Activated T-helper 1 cell treated with anti-CD3 and anti-CD28 coated beads, Interleukin-12 subunit alpha, Interleukin-12 subunit beta, Interleukin-2, Interleukin-4 antibody, amounts not matched to agents 30 ng/mL and 10 ng/mL and 1 ng/mL, durations not matched to agents 14 hours and 24 hours and 36 hours (primary cell): Measurements from ENCODE around the gene SEPTIN3. TPM values are rescaled to one million over a fixed set of nuclear protein-coding genes. Genes with fewer than 3 reads are reported as not detected.

Experiments
- DNase-seq: peaks from one replicate; pipeline ENCODE4 v3.0.0; 2021; ENCODE audit warnings: low spot score
- H3K27ac Mint-ChIP-seq: one replicate; pipeline ENCODE4 v1.8.0; 2021; ENCODE audit warnings: mild to moderate bottlenecking, mixed read lengths
- H3K27me3 Mint-ChIP-seq: one replicate; pipeline ENCODE4 v1.8.0; 2022; ENCODE audit warnings: mild to moderate bottlenecking, moderate library complexity, mixed read lengths; ENCODE audit not compliant: insufficient read depth
- H3K36me3 Mint-ChIP-seq: one replicate; pipeline ENCODE4 v1.8.0; 2021; ENCODE audit warnings: low read depth, mixed read lengths
- H3K4me1 Mint-ChIP-seq: one replicate; pipeline ENCODE4 v1.8.0; 2021; ENCODE audit warnings: low read depth, mixed read lengths
- H3K4me3 Mint-ChIP-seq: one replicate; pipeline ENCODE4 v1.8.0; 2021; ENCODE audit warnings: mild to moderate bottlenecking, moderate library complexity, mixed read lengths
- H3K9me3 Mint-ChIP-seq: one replicate; pipeline ENCODE4 v1.8.0; 2021; ENCODE audit warnings: mixed read lengths
- intact Hi-C: fragments of 100-400 bp; cut with micrococcal nuclease; formaldehyde crosslinking; loops from one replicate; pipeline ENCODE4 v1.15.1; 2024
- total RNA-seq: library from RNA; stranded (reverse); gene quantifications from 2 replicates; pipeline ENCODE4 v1.2.3, GENCODE V29; 2022

SEPTIN3 gene
- total RNA-seq, 1 donor from 2014 or later, result 7.9 TPM

DNA sequence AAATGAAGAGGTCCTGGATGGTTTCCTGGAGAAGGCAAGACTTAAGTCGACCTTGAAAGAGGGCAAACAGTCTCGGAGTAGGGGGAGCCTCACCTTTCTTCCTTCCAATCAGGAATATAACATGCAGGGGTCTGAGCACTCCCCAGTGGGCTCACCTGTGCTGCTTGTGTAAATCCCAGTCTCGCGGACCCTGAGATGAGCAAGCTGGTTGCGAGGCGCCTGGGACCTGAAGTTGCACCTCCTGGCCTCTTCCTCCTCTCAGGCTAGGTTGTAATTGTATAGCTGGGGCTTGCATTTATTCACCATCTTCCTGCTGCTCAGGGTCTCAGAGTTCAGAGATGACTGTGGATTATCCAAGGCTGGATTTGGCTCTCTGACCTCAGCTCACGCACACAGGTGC is 21.9 kb downstream of the SEPTIN3 start:
- H3K4me3 Mint-ChIP-seq, result no peak overlapping the region
- H3K36me3 Mint-ChIP-seq, result peaks cover 2% of the 10 kb centered on the region
- intact Hi-C loops, result no loop called here
- no peaks in the 10 kb centered on the region for H3K9me3 Mint-ChIP-seq
- no peaks in the 10 kb centered on the region for H3K27me3 Mint-ChIP-seq
- DNase-seq, result no peak
- H3K4me1 Mint-ChIP-seq, result no peaks in the 10 kb centered on the region
- no peak overlapping the region for H3K27ac Mint-ChIP-seq

DNA sequence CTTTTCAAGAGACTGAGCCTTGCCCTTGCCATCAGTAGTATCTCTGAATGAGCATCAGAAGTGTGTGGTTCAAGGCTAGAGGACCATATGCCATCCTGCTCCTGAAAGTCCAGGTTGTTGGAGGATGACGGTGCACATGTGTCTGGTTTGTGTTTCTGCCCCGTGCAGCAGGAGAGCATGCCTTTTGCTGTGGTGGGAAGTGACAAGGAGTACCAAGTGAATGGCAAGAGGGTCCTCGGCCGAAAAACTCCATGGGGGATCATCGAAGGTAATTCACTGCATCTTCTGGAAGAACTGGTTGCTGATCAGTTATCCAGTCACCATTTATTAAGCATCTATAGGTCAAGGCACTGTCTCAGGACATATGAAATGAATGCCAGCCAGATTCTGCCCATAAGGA is 23.3 kb downstream of the SEPTIN3 start:
- H3K27me3 Mint-ChIP-seq, result no peaks in the 10 kb centered on the region
- no peak overlapping the region for H3K27ac Mint-ChIP-seq
- peaks cover under 1% of the 10 kb centered on the region for H3K4me1 Mint-ChIP-seq
- H3K36me3 Mint-ChIP-seq, result peaks cover 2% of the 10 kb centered on the region
- intact Hi-C loops, result no loop called here
- H3K9me3 Mint-ChIP-seq, result no peaks in the 10 kb centered on the region
- no peak overlapping the region for H3K4me3 Mint-ChIP-seq
- no peak for DNase-seq

DNA sequence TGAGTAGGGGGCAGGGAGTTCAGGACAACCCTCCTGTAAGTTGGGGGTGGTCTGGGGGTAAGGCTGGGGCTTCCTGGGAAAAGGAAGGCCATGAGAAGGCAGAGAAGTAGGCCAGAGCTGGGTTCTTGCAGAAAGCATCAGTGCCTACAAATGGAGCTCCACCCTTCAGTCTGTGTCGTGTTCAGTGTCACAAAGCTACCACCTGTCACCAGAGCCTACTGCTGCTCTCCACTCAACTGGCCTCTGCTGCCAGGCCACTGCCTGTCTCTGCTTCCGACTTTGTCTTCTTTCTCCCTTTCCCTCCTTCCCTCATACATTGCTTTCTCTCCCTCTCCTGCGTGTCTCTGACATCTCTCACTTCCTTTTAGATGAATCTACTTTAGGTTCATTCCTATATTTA is 26.0 kb downstream of the SEPTIN3 start:
- H3K9me3 Mint-ChIP-seq, result peaks cover 3% of the 10 kb centered on the region
- no peaks in the 10 kb centered on the region for H3K27me3 Mint-ChIP-seq
- H3K27ac Mint-ChIP-seq, result no peak overlapping the region
- intact Hi-C loops, result no loop called here
- no peak overlapping the region for H3K4me3 Mint-ChIP-seq
- peaks cover 10% of the 10 kb centered on the region for H3K36me3 Mint-ChIP-seq
- peaks cover 21% of the 10 kb centered on the region for H3K4me1 Mint-ChIP-seq
- no peak for DNase-seq

DNA sequence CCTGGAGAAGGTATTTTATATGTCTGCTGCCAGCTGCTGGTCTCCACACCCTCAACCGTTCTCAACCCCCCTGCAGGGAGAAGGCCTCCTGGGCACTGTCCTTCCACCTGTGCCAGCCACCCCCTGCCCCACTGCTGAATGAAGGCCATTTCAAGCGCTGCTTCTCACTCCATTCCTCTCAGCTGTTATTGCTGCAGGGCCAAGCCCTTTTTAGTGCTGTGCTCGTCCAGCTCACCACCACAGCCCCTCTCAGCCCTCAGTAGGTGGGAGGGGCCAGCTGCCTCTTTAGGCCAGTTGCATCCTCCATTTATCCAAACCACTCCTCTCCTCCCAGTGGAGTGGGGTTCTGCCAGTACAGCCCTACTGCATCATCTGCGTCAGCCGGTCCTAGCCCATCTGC is 27.6 kb downstream of the SEPTIN3 start:
- intact Hi-C loops, result no loop called here
- Mint-ChIP-seq H3K36me3 (peaks cover 17% of the 10 kb centered on the region), H3K27ac (no peak overlapping the region), H3K4me3 (no peak overlapping the region), H3K27me3 (no peaks in the 10 kb centered on the region), H3K9me3 (peaks cover 3% of the 10 kb centered on the region), H3K4me1 (peaks cover 30% of the 10 kb centered on the region)
- no peak for DNase-seq

DNA sequence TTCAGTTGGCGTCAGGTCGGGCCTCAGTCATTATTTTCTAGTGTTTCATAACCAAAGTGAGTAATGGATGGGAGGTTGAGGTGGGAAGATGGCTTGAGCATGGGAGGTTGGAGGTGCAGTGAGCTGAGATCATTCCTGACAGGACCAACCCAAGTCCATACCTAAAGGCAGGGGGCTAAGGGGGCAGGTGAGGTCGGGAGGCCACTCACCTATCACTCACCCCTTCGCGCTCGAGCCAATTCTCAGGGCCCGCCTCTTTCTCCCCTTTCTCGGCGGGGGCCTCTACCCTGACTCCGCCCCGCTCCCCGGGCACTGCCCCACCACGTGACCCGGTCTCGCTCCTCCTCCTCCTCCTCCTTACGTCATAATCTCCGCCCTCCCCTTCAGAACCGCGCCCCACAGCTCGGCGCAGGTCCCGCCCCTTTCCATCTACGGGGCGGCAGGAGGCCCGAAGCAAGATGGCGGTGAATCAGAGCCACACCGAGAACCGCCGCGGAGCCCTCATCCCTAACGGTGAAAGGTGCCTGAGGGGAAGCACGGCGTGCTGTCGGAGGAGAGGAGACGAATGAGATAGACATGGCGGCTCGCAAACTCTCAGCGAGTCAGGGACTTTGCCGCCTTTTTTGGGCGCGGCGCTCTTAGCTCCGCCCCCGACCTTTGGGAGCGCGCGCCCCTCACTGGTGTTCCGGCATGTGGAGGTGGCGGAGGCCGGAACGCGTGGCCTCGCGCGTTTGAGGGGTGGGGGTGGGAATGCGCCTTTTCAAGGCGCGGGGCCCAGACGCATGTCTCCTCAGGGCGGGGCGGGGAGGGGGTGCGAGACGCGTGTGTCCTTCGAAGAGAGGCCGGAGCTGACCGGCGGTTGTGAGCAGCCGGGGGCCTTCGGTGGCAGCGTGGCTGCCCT is 29.4 kb downstream of the SEPTIN3 start, which contains the start of gene WBP2NL:
TSS of gene WBP2NL (plus strand) at position 428 of the 901 bp plus-strand sequence. CDS start at position 459, 31 bp downstream.
- Mint-ChIP-seq H3K4me1 (peaks cover 40% of the 10 kb centered on the region), H3K36me3 (peaks cover 20% of the 10 kb centered on the region), H3K4me3 (peak within 1 kb of the TSS; percentile 91), H3K27me3 (peaks cover 1% of the 10 kb centered on the region), H3K9me3 (peaks cover 3% of the 10 kb centered on the region), H3K27ac (peak within 1 kb of the TSS; percentile 95)
- intact Hi-C loops, result loop anchor here (1.0 kb wide), 9 partner anchors 23 to 446 kb away; partner anchors contain the start of genes NAGA, NDUFA6 and PHETA2
- DNase-seq, result peak; percentile 88

DNA sequence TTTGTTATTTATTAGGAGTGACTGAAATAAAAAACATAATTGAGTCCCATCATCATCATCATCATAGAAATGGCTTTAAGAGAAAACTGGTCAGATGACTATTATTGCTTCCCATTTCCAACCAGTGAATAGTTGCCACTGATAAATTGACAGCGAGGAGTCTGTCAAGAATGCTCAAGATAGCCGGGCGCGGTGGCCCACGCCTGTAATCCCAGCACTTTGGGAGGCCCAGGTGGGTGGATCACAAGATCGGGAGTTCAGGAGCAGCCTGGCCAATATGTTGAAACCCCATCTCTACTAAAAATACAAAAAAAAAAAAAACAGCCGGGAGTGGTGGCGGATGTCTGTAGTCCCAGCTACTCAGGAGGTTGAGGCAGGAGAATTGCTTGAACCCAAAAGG is 31.2 kb downstream of the SEPTIN3 start:
- H3K9me3 Mint-ChIP-seq, result peaks cover 5% of the 10 kb centered on the region
- peaks cover 20% of the 10 kb centered on the region for H3K36me3 Mint-ChIP-seq
- peaks cover 3% of the 10 kb centered on the region for H3K27me3 Mint-ChIP-seq
- no peak for DNase-seq
- H3K4me1 Mint-ChIP-seq, result peaks cover 41% of the 10 kb centered on the region
- peak overlapping the region; percentile 91 for H3K4me3 Mint-ChIP-seq
- intact Hi-C loops, result no loop called here
- no peak overlapping the region for H3K27ac Mint-ChIP-seq

DNA sequence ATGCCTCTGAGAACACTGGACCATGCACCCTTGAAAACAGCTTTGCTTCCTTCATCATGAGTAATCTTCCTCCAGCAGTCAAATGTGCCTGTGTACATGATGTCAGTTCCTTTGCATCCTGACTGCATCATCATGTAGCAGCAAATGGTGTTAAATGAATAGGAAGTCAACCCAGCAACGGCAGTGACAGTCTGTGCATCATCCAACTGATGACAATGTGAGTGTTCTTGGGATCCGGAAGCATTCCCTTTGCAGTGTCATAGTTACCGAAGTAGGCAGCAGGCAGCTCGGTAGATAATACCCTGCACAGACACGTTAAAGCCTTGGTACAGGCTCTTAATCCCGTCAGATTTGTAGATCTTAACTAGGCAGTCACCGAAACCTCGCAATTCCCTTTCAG is 31.9 kb downstream of the SEPTIN3 start:
- peaks cover 45% of the 10 kb centered on the region for H3K4me1 Mint-ChIP-seq
- DNase-seq, result no peak
- H3K36me3 Mint-ChIP-seq, result peaks cover 17% of the 10 kb centered on the region
- H3K27ac Mint-ChIP-seq, result no peak overlapping the region
- H3K27me3 Mint-ChIP-seq, result peaks cover 3% of the 10 kb centered on the region
- peaks cover 7% of the 10 kb centered on the region for H3K9me3 Mint-ChIP-seq
- intact Hi-C loops, result no loop called here
- peak overlapping the region; percentile 59 for H3K4me3 Mint-ChIP-seq

DNA sequence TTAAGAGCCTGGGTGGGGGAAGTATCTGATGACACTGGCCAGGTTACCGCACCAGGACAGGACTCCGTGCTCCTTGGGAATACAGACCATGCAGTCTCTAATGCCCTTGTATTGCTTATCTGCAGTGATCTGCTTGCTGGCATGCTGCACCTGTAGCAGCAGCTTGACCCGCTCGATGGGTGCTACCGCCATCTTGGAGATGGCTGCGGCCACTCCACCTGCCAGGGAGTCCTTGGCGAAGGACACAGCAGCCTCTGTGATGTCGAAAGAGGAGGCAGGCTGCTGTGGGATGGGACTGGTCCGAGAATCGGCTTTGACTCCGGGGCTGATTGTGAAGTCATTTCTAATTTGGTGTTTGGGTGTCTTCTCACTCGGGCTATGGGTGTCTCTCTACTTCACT is 32.5 kb downstream of the SEPTIN3 start:
- H3K4me3 Mint-ChIP-seq, result no peak overlapping the region
- DNase-seq, result no peak
- peaks cover 3% of the 10 kb centered on the region for H3K27me3 Mint-ChIP-seq
- H3K36me3 Mint-ChIP-seq, result peaks cover 17% of the 10 kb centered on the region
- H3K27ac Mint-ChIP-seq, result no peak overlapping the region
- peaks cover 45% of the 10 kb centered on the region for H3K4me1 Mint-ChIP-seq
- intact Hi-C loops, result no loop called here
- H3K9me3 Mint-ChIP-seq, result peaks cover 7% of the 10 kb centered on the region

DNA sequence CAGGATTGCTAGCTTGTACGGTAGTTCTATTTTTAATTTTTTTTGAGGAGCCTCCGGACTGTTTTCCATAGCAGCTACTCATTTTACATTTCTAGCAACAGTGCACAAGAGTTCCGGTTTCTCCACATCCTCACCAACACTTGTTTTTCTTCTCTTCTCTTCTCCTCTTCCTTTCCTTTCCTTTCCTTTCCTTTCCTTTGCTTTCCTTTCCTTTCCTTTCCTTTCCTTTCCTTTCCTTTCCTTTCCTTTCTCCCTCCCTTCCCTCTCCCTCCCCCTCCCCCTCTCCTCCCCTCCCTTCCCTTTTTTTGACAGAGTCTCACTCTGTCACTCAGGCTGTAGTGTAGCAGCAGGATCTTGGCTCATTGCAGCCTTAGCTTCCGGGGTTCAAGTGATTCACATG is 38.7 kb downstream of the SEPTIN3 start:
- peaks cover 6% of the 10 kb centered on the region for H3K4me1 Mint-ChIP-seq
- H3K4me3 Mint-ChIP-seq, result no peak overlapping the region
- H3K27me3 Mint-ChIP-seq, result peaks cover 18% of the 10 kb centered on the region
- intact Hi-C loops, result no loop called here
- H3K36me3 Mint-ChIP-seq, result peaks cover 1% of the 10 kb centered on the region
- DNase-seq, result no peak
- H3K9me3 Mint-ChIP-seq, result peaks cover 33% of the 10 kb centered on the region
- no peak overlapping the region for H3K27ac Mint-ChIP-seq

DNA sequence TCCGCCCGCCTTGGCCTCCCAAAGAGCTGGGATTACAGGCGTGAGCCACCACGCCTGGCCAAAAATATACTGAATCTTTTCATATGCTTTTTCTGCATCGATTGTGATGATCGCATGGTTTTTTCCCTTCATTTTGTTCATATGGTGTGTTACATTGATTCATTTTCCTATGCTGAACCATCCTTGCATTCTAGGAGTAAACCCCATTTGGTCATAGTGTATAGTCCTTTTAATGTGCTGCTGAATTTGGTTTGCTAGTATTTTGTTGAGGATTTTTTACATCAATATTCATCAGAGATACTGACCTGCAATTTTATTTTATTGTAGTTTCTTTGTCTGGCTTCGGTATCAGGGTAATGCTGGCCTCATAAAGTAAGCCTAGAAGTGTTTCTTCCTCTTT is 41.5 kb downstream of the SEPTIN3 start:
- Mint-ChIP-seq H3K36me3 (peaks cover 3% of the 10 kb centered on the region), H3K9me3 (peaks cover 29% of the 10 kb centered on the region), H3K4me3 (no peak overlapping the region), H3K4me1 (peaks cover under 1% of the 10 kb centered on the region), H3K27me3 (peaks cover 15% of the 10 kb centered on the region), H3K27ac (no peak overlapping the region)
- DNase-seq, result no peak
- intact Hi-C loops, result no loop called here

DNA sequence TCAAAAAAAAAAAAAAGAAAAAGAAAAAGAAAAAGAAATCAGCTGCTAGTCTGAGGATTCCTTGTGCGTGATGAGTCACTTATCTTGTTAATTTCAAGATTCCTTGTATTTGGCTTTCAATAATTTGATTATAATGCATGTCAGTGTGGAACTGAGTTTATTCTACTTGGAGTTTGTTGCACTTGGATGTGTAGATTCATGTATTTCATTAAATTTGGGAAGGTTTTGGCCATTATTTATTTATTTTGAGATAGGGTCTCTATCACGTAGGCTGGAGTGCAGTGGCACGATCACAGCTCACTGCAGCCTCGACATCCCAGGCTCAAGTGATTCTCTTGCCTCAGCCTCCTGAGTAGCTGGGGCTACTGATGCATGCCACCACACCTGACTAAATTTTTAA is 44.1 kb downstream of the SEPTIN3 start:
- Mint-ChIP-seq H3K4me1 (peaks cover 5% of the 10 kb centered on the region), H3K36me3 (peaks cover 8% of the 10 kb centered on the region), H3K4me3 (no peak overlapping the region), H3K9me3 (peaks cover 29% of the 10 kb centered on the region), H3K27me3 (peaks cover 15% of the 10 kb centered on the region), H3K27ac (no peak overlapping the region)
- intact Hi-C loops, result no loop called here
- no peak for DNase-seq

DNA sequence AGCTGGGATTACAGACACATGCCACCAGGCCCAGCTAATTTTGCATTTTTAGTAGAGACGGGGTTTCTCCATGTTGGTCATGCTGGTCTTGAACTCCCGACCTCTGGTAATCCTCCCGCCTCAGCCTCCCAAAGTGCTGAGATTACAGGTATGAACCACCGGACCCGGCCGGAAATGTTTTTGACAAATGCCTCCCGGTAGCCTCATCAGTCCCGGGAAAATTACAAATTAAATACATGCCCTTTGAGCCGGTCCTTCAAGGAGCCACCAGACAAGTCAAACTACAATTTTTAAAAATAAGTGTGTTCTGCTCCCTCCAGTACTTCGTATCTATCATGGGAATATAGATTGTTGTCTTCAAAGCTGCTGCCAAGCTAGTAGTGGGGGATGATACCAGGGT is 46.9 kb downstream of the SEPTIN3 start:
- no peak overlapping the region for H3K27ac Mint-ChIP-seq
- H3K4me3 Mint-ChIP-seq, result no peak overlapping the region
- peaks cover 9% of the 10 kb centered on the region for H3K36me3 Mint-ChIP-seq
- intact Hi-C loops, result no loop called here
- H3K4me1 Mint-ChIP-seq, result peaks cover 12% of the 10 kb centered on the region
- DNase-seq, result no peak
- peaks cover 11% of the 10 kb centered on the region for H3K9me3 Mint-ChIP-seq
- H3K27me3 Mint-ChIP-seq, result peaks cover 14% of the 10 kb centered on the region

DNA sequence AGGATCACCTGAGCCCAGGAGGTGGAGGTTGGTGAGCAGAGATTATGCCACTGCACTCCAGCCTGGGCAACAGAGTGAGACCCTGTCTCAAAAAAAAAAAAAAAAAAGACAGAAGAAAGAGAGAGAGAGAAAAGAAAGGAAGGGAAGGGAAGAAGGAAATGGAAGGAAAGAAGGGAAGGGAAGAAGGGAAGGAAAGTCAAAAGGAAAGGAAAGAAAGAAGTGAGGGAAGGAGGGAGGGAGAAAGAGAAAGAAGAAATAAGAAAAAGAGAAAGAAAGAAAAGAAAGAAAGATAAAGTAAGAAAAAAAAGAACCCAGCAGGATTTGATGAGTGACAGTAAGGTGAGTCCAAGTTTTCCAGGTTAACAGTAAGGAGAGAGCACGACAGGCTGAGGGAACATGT is 49.0 kb downstream of the SEPTIN3 start:
- Mint-ChIP-seq H3K4me3 (no peak overlapping the region), H3K27me3 (peaks cover 8% of the 10 kb centered on the region), H3K9me3 (no peaks in the 10 kb centered on the region), H3K4me1 (peaks cover 30% of the 10 kb centered on the region), H3K36me3 (peaks cover 15% of the 10 kb centered on the region), H3K27ac (no peak overlapping the region)
- DNase-seq, result no peak
- intact Hi-C loops, result no loop called here
